Esophagus muscularis mucosa (tissue), 4 donors: Measurements from ENCODE around the gene INPP5A.

Experiments used
- CTCF ChIP-seq, 3 experiments: fragments of 200-600 bp in 2 of 3; fragments of 450-650 bp in 1 of 3; sonication (generic) in 2 of 3; IDR thresholded peaks; one replicate each; pipeline ENCODE4 v1.5.1; 2017 to 2019; ENCODE audit warnings: antibody characterized with exemption in 3 of 3, mild to moderate bottlenecking in 2 of 3, moderate library complexity in 1 of 3
- EP300 ChIP-seq: sonication (generic); formaldehyde crosslinking; IDR thresholded peaks from one replicate; pipeline ENCODE4 v1.6.1; 2017; ENCODE audit warnings: antibody characterized with exemption
- POLR2A ChIP-seq: fragments of 450-650 bp; IDR thresholded peaks from one replicate; pipeline ENCODE4 v1.6.1; 2017; ENCODE audit warnings: antibody characterized with exemption, moderate library complexity, mild to moderate bottlenecking, low read depth

GRCh38 chr10:132725202-132725601, 187.6 kb downstream of the INPP5A start:
- TF ChIP-seq POLR2A (no peak), EP300 (no peak), CTCF (IDR thresholded peaks at IDR 0.05) (no peak)
